ENCODE results near the gene CENPV.

DNA sequence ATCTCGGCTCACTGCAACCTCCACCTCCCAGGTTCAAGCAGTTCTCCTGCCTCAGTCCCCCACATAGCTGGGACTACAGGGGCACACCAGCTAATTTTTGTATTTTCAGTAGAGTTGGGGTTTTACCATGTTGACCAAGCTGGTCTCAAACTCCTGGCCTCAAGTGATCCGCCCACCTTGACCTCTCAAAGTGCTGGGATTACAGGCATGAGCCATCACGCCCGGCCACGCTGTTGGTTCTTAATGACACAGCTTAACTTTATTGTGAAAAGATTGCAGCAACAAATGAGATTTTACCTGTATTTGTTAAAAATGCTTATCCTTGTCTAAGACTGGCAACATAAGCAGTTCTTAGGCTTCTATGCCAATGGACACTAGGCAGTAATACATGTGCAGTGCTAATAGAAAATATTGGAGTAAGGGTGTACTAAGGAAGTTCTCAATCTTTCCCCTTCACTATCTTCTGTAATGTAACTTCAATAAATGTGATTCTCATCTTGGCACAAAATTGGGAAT lies 30.6 kb upstream of the CENPV start:
- TF ChIP-seq POLR2AphosphoS5 (IDR thresholded peaks at IDR 0.05) = no peak
- TF ChIP-seq, protein P1, sequence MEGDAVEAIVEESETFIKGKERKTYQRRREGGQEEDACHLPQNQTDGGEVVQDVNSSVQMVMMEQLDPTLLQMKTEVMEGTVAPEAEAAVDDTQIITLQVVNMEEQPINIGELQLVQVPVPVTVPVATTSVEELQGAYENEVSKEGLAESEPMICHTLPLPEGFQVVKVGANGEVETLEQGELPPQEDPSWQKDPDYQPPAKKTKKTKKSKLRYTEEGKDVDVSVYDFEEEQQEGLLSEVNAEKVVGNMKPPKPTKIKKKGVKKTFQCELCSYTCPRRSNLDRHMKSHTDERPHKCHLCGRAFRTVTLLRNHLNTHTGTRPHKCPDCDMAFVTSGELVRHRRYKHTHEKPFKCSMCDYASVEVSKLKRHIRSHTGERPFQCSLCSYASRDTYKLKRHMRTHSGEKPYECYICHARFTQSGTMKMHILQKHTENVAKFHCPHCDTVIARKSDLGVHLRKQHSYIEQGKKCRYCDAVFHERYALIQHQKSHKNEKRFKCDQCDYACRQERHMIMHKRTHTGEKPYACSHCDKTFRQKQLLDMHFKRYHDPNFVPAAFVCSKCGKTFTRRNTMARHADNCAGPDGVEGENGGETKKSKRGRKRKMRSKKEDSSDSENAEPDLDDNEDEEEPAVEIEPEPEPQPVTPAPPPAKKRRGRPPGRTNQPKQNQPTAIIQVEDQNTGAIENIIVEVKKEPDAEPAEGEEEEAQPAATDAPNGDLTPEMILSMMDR (IDR thresholded peaks at IDR 0.05) = no peak
